GM23338 (cell line): ENCODE measurements around the gene CDH8. TPM values are rescaled to one million over a fixed set of nuclear protein-coding genes. Genes with fewer than 3 reads are reported as not detected.
A peak's percentile ranks its signal among the peaks of the same experiment; 100 is the strongest.

Source experiments
- ATAC-seq: fragments of 200-7000 bp; cut with Tn5 transposase; 3 replicates; pipeline ENCODE4 v1.9.1; 2020
- DNase-seq: peaks from one replicate; pipeline ENCODE4 v3.0.0-alpha.2; 2015; ENCODE audit warnings: low spot score
- H2AFZ ChIP-seq: fragments of 200-600 bp; sonication (generic); 2 replicates; pipeline ENCODE4 v1.8.0; 2016; ENCODE audit warnings: antibody characterized with exemption, mild to moderate bottlenecking, moderate library complexity
- H3F3A ChIP-seq: fragments of 200-600 bp; sonication (generic); replicated peaks from 2 replicates; pipeline ENCODE4 v1.8.0; 2017; ENCODE audit warnings: antibody characterized with exemption, mixed run types, low read depth
- H3K27ac ChIP-seq: fragments of 200-600 bp; sonication (generic); 2 replicates; pipeline ENCODE4 v1.6.1; 2016; ENCODE audit warnings: low read depth
- H3K27me3 ChIP-seq: fragments of 200-600 bp; sonication (generic); 2 replicates; pipeline ENCODE4 v1.8.0; 2016; ENCODE audit warnings: mild to moderate bottlenecking, mixed run types, moderate library complexity; ENCODE audit not compliant: insufficient read depth
- H3K36me3 ChIP-seq: fragments of 200-600 bp; sonication (generic); 2 replicates; pipeline ENCODE4 v1.8.0; 2016; ENCODE audit warnings: mild to moderate bottlenecking; ENCODE audit not compliant: insufficient read depth
- H3K4me1 ChIP-seq: fragments of 200-600 bp; sonication (generic); 2 replicates; pipeline ENCODE4 v1.8.0; 2016; ENCODE audit warnings: mild to moderate bottlenecking, moderate library complexity; ENCODE audit not compliant: insufficient read depth
- H3K4me2 ChIP-seq: fragments of 200-600 bp; sonication (generic); 2 replicates; pipeline ENCODE4 v1.7.1; 2017; ENCODE audit warnings: mixed run types
- H3K4me3 ChIP-seq: fragments of 200-600 bp; sonication (generic); 2 replicates; pipeline ENCODE4 v1.6.1; 2016; ENCODE audit warnings: mixed run types
- H3K79me2 ChIP-seq: fragments of 200-600 bp; sonication (generic); replicated peaks from 2 replicates; pipeline ENCODE4 v1.8.0; 2017; ENCODE audit warnings: mild to moderate bottlenecking; ENCODE audit not compliant: insufficient read depth
- H3K9me2 ChIP-seq: fragments of 200-600 bp; sonication (generic); 2 replicates; pipeline ENCODE4 v1.8.0; 2017; ENCODE audit not compliant: insufficient read depth
- H4K20me1 ChIP-seq: fragments of 200-600 bp; sonication (generic); replicated peaks from 2 replicates; pipeline ENCODE4 v1.8.0; 2017; ENCODE audit warnings: mild to moderate bottlenecking; ENCODE audit not compliant: insufficient read depth
- H3K27ac Mint-ChIP-seq: 2 replicates; pipeline ENCODE4 v1.8.0; 2020; ENCODE audit warnings: inconsistent platforms, mild to moderate bottlenecking, moderate library complexity, mixed read lengths
- H3K27me3 Mint-ChIP-seq: 3 replicates; pipeline ENCODE4 v1.8.0; 2022; ENCODE audit warnings: low read depth, mild to moderate bottlenecking, moderate library complexity, mixed read lengths, inconsistent platforms; ENCODE audit not compliant: insufficient read depth, poor library complexity
- H3K36me3 Mint-ChIP-seq: 3 replicates; pipeline ENCODE4 v1.8.0; 2021; ENCODE audit warnings: low read depth, mild to moderate bottlenecking, inconsistent platforms, moderate library complexity, mixed read lengths
- H3K4me1 Mint-ChIP-seq: 3 replicates; pipeline ENCODE4 v1.8.0; 2020; ENCODE audit warnings: mild to moderate bottlenecking, inconsistent platforms, mixed read lengths
- H3K4me3 Mint-ChIP-seq: 3 replicates; pipeline ENCODE4 v1.8.0; 2021; ENCODE audit warnings: moderate library complexity, mild to moderate bottlenecking, inconsistent platforms, mixed read lengths
- H3K9me3 Mint-ChIP-seq: 3 replicates; pipeline ENCODE4 v1.8.0; 2020; ENCODE audit warnings: moderate library complexity, mild to moderate bottlenecking, inconsistent platforms, mixed read lengths
- CREB1 ChIP-seq: fragments of 250-450 bp; sonication (Bioruptor Pico); IDR thresholded peaks from 2 replicates; pipeline ENCODE4 v1.5.0; 2020; ENCODE audit warnings: low read depth, mild to moderate bottlenecking, moderate library complexity
- NANOG ChIP-seq: IDR thresholded peaks from 2 replicates; pipeline ENCODE4 v1.6.1; 2016; ENCODE audit warnings: antibody characterized with exemption, borderline replicate concordance
- POLR2AphosphoS5 ChIP-seq: IDR thresholded peaks from 2 replicates; pipeline ENCODE4 v1.6.1; 2016; ENCODE audit warnings: antibody characterized with exemption, low read depth
- STAT1 ChIP-seq: IDR thresholded peaks from one replicate; pipeline ENCODE4 v1.6.1; 2016; ENCODE audit warnings: antibody characterized with exemption; ENCODE audit not compliant: unreplicated experiment
- ZNF114 ChIP-seq: fragments of 250-450 bp; sonication (Bioruptor Pico); IDR thresholded peaks from 2 replicates; pipeline ENCODE4 v1.5.0; 2020; ENCODE audit warnings: mild to moderate bottlenecking, moderate library complexity
- ZNF331 ChIP-seq: fragments of 250-450 bp; sonication (Bioruptor Pico); IDR thresholded peaks from 2 replicates; pipeline ENCODE4 v1.5.0; 2020; ENCODE audit warnings: low read depth, mild to moderate bottlenecking, moderate library complexity
- long read RNA-seq: library from polyadenylated mRNA; unstranded; transcript quantifications from one replicate; pipeline ENCODE4 v2.0.0, GENCODE V29; 2020; ENCODE audit not compliant: unreplicated experiment
- polyA plus RNA-seq: library from polyadenylated mRNA; unstranded; fragments of >200 nt; fragmentation: Nextera tagmentation; extraction: Ambion mirVana; gene quantifications from 2 replicates; pipeline ENCODE4 v1.2.1, GENCODE V29; 2016
- total RNA-seq: library from RNA; depleted of rRNA; stranded (reverse); fragments of >200 nt; shearing (Covaris generic); gene quantifications from 2 replicates; pipeline ENCODE4 v1.2.3, GENCODE V29; 2014; rRNA removed
- TF ChIP-seq, protein P1 (sequence below): IDR thresholded peaks from 2 replicates; pipeline ENCODE4 v1.6.1; 2016; ENCODE audit warnings: antibody characterized with exemption
- TF ChIP-seq, protein P2 (sequence below): IDR thresholded peaks from one replicate; pipeline ENCODE4 v1.6.1; 2018; ENCODE audit warnings: antibody characterized with exemption; ENCODE audit not compliant: unreplicated experiment
- TF ChIP-seq, protein P3 (sequence below), 2 experiments: fragments of 200-600 bp in 1 of 2; sonication (generic) in 1 of 2; conservative IDR thresholded peaks; 2 replicates each; pipeline versions ENCODE4 v1.5.1 to v1.6.1; 2016 to 2017; ENCODE audit warnings: antibody characterized with exemption in 2 of 2, low read depth in 2 of 2, mild to moderate bottlenecking in 2 of 2, moderate library complexity in 1 of 2
- TF ChIP-seq, protein P4 (sequence below): fragments of 250-450 bp; sonication (Bioruptor Pico); IDR thresholded peaks from 2 replicates; pipeline ENCODE4 v1.5.0; 2020; ENCODE audit warnings: mild to moderate bottlenecking, moderate library complexity

The CDH8 gene, protein sequence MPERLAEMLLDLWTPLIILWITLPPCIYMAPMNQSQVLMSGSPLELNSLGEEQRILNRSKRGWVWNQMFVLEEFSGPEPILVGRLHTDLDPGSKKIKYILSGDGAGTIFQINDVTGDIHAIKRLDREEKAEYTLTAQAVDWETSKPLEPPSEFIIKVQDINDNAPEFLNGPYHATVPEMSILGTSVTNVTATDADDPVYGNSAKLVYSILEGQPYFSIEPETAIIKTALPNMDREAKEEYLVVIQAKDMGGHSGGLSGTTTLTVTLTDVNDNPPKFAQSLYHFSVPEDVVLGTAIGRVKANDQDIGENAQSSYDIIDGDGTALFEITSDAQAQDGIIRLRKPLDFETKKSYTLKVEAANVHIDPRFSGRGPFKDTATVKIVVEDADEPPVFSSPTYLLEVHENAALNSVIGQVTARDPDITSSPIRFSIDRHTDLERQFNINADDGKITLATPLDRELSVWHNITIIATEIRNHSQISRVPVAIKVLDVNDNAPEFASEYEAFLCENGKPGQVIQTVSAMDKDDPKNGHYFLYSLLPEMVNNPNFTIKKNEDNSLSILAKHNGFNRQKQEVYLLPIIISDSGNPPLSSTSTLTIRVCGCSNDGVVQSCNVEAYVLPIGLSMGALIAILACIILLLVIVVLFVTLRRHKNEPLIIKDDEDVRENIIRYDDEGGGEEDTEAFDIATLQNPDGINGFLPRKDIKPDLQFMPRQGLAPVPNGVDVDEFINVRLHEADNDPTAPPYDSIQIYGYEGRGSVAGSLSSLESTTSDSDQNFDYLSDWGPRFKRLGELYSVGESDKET
- total RNA-seq, result 11.7 and 13.9 TPM in 2 replicates
- polyA plus RNA-seq, result 7.1 and 10.2 TPM in 2 replicates
- long read RNA-seq, partial matches to known transcripts, result 0 of 2 reads
- long read RNA-seq, other reads (novel, unspliced or antisense), result 1 of 2 reads

DNA sequence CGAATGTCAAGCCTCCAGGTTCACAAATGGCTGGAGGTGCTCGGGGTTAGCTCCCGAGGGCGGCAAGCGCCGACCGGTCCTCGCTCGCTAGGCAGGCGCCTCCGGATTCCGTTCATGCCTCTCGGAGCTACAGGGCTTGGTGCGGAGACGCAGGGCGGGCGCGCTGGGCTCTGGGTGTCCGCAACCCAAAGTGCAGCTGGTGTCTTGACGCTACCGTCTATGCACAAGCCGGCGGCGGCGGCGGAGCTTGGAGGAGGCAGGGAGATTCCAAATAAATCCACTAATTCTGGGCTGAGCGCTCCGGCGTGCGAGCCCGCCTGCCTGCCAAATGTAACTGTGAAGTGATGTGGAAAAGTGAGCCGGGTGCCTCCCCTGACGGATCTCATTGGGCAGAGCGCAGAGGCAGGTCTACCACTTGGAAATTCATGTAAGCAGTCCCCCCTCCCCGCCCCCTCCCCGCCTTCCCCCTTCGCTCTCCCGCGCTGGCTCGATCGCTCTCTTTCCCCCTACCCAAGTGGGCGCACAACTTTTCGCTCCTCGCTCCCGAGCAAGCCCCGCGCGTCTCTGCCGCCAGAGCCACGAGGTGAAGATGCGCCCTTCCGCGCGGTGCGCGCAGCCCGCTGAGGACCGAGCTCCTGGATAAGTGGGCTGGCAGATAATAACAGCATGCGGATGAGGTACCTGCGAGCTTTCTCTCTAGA, at the start of gene CDH8:
TSS of gene CDH8 (minus strand) at position 338 of the 701 bp plus-strand sequence. CDS start 15,035 bp downstream, outside the sequence.
- Mint-ChIP-seq H3K27me3 (peaks cover 71% of the 10 kb centered on the region), H3K9me3 (no peaks in the 10 kb centered on the region), H3K27ac (no peak within 1 kb of the TSS), H3K4me3 (peak within 1 kb of the TSS; percentile 75), H3K4me1 (peaks cover 45% of the 10 kb centered on the region), H3K36me3 (no peaks in the 10 kb centered on the region)
- Histone ChIP-seq H3K9me2 (no peaks in the 10 kb centered on the region), H3K4me1 (peaks cover 42% of the 10 kb centered on the region), H3K4me2 (peak within 1 kb of the TSS; percentile 80), H3K27me3 (peaks cover 75% of the 10 kb centered on the region), H3K27ac (no peak within 1 kb of the TSS), H3K36me3 (no peaks in the 10 kb centered on the region), H3K4me3 (peak within 1 kb of the TSS; percentile 71), H2AFZ (peak within 1 kb of the TSS; percentile 95), H4K20me1 (no peaks in the 10 kb centered on the region), H3F3A (no peaks in the 10 kb centered on the region; the same call in 1 of the 2 replicates), H3K79me2 (no peaks in the 10 kb centered on the region)
- ATAC-seq (peak; percentile 59), DNase-seq (peak; percentile 79)
- TF ChIP-seq CREB1 (no peak), STAT1 (no peak), ZNF114 (CRISPR knock-in tag) (no peak), ZNF331 (CRISPR knock-in tag) (no peak), POLR2AphosphoS5 (no peak), NANOG (no peak)
- TF ChIP-seq, protein P1, sequence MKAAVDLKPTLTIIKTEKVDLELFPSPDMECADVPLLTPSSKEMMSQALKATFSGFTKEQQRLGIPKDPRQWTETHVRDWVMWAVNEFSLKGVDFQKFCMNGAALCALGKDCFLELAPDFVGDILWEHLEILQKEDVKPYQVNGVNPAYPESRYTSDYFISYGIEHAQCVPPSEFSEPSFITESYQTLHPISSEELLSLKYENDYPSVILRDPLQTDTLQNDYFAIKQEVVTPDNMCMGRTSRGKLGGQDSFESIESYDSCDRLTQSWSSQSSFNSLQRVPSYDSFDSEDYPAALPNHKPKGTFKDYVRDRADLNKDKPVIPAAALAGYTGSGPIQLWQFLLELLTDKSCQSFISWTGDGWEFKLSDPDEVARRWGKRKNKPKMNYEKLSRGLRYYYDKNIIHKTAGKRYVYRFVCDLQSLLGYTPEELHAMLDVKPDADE, result no peak
- TF ChIP-seq, protein P2, sequence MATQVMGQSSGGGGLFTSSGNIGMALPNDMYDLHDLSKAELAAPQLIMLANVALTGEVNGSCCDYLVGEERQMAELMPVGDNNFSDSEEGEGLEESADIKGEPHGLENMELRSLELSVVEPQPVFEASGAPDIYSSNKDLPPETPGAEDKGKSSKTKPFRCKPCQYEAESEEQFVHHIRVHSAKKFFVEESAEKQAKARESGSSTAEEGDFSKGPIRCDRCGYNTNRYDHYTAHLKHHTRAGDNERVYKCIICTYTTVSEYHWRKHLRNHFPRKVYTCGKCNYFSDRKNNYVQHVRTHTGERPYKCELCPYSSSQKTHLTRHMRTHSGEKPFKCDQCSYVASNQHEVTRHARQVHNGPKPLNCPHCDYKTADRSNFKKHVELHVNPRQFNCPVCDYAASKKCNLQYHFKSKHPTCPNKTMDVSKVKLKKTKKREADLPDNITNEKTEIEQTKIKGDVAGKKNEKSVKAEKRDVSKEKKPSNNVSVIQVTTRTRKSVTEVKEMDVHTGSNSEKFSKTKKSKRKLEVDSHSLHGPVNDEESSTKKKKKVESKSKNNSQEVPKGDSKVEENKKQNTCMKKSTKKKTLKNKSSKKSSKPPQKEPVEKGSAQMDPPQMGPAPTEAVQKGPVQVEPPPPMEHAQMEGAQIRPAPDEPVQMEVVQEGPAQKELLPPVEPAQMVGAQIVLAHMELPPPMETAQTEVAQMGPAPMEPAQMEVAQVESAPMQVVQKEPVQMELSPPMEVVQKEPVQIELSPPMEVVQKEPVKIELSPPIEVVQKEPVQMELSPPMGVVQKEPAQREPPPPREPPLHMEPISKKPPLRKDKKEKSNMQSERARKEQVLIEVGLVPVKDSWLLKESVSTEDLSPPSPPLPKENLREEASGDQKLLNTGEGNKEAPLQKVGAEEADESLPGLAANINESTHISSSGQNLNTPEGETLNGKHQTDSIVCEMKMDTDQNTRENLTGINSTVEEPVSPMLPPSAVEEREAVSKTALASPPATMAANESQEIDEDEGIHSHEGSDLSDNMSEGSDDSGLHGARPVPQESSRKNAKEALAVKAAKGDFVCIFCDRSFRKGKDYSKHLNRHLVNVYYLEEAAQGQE, result no peak
- TF ChIP-seq, protein P3, sequence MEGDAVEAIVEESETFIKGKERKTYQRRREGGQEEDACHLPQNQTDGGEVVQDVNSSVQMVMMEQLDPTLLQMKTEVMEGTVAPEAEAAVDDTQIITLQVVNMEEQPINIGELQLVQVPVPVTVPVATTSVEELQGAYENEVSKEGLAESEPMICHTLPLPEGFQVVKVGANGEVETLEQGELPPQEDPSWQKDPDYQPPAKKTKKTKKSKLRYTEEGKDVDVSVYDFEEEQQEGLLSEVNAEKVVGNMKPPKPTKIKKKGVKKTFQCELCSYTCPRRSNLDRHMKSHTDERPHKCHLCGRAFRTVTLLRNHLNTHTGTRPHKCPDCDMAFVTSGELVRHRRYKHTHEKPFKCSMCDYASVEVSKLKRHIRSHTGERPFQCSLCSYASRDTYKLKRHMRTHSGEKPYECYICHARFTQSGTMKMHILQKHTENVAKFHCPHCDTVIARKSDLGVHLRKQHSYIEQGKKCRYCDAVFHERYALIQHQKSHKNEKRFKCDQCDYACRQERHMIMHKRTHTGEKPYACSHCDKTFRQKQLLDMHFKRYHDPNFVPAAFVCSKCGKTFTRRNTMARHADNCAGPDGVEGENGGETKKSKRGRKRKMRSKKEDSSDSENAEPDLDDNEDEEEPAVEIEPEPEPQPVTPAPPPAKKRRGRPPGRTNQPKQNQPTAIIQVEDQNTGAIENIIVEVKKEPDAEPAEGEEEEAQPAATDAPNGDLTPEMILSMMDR (conservative IDR thresholded peaks at IDR 0.05; ENCODE audit: low read depth in 2 of 2), result no peak
- TF ChIP-seq, protein P4, sequence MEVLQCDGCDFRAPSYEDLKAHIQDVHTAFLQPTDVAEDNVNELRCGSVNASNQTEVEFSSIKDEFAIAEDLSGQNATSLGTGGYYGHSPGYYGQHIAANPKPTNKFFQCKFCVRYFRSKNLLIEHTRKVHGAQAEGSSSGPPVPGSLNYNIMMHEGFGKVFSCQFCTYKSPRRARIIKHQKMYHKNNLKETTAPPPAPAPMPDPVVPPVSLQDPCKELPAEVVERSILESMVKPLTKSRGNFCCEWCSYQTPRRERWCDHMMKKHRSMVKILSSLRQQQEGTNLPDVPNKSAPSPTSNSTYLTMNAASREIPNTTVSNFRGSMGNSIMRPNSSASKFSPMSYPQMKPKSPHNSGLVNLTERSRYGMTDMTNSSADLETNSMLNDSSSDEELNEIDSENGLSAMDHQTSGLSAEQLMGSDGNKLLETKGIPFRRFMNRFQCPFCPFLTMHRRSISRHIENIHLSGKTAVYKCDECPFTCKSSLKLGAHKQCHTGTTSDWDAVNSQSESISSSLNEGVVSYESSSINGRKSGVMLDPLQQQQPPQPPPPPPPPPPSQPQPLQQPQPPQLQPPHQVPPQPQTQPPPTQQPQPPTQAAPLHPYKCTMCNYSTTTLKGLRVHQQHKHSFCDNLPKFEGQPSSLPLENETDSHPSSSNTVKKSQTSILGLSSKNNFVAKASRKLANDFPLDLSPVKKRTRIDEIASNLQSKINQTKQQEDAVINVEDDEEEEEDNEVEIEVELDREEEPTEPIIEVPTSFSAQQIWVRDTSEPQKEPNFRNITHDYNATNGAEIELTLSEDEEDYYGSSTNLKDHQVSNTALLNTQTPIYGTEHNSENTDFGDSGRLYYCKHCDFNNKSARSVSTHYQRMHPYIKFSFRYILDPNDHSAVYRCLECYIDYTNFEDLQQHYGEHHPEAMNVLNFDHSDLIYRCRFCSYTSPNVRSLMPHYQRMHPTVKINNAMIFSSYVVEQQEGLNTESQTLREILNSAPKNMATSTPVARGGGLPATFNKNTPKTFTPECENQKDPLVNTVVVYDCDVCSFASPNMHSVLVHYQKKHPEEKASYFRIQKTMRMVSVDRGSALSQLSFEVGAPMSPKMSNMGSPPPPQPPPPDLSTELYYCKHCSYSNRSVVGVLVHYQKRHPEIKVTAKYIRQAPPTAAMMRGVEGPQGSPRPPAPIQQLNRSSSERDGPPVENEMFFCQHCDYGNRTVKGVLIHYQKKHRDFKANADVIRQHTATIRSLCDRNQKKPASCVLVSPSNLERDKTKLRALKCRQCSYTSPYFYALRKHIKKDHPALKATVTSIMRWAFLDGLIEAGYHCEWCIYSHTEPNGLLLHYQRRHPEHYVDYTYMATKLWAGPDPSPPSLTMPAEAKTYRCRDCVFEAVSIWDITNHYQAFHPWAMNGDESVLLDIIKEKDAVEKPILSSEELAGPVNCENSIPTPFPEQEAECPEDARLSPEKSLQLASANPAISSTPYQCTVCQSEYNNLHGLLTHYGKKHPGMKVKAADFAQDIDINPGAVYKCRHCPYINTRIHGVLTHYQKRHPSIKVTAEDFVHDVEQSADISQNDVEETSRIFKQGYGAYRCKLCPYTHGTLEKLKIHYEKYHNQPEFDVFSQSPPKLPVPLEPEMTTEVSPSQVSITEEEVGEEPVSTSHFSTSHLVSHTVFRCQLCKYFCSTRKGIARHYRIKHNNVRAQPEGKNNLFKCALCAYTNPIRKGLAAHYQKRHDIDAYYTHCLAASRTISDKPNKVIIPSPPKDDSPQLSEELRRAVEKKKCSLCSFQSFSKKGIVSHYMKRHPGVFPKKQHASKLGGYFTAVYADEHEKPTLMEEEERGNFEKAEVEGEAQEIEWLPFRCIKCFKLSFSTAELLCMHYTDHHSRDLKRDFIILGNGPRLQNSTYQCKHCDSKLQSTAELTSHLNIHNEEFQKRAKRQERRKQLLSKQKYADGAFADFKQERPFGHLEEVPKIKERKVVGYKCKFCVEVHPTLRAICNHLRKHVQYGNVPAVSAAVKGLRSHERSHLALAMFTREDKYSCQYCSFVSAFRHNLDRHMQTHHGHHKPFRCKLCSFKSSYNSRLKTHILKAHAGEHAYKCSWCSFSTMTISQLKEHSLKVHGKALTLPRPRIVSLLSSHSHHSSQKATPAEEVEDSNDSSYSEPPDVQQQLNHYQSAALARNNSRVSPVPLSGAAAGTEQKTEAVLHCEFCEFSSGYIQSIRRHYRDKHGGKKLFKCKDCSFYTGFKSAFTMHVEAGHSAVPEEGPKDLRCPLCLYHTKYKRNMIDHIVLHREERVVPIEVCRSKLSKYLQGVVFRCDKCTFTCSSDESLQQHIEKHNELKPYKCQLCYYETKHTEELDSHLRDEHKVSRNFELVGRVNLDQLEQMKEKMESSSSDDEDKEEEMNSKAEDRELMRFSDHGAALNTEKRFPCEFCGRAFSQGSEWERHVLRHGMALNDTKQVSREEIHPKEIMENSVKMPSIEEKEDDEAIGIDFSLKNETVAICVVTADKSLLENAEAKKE (CRISPR knock-in tag), result no peak
